Panc1 (cell line): ENCODE measurements around the gene TFF1. TPM values are rescaled to one million over a fixed set of nuclear protein-coding genes. Genes with fewer than 3 reads are reported as not detected.
A peak's percentile ranks its signal among the peaks of the same experiment; 100 is the strongest.

Experiments
- ATAC-seq: fragments of 200-7000 bp; cut with Tn5 transposase; 2 replicates; pipeline ENCODE4 v1.9.1; 2020; ENCODE audit warnings: mild to moderate bottlenecking, moderate library complexity
- BruUV-seq: library from RNA; stranded (reverse); fragments of 400-500 nt; replicated peaks from 2 replicates; lab custom pipeline; 2021; lab: Mats Ljungman, UMichigan
- CTCF ChIA-PET: fragments of 300-600 bp; sonication (Branson Sonifier 250); formaldehyde crosslinking; loops from one replicate; lab custom pipeline; 2022; ENCODE audit warnings: antibody characterized with exemption; lab: Charles Lee
- POLR2A ChIA-PET: fragments of 300-600 bp; sonication (Branson Sonifier 250); formaldehyde crosslinking; loops from one replicate; lab custom pipeline; 2022; ENCODE audit warnings: antibody characterized with exemption; lab: Charles Lee
- DNase-seq: peaks from one replicate; pipeline ENCODE4 v3.0.0-alpha.2; 2010; ENCODE audit warnings: low read depth, low spot score
- H3K27ac ChIP-seq: 2 replicates; pipeline ENCODE4 v1.5.1; 2011; ENCODE audit warnings: mild to moderate bottlenecking, low read length, inconsistent platforms
- H3K27me3 ChIP-seq: fragments of 200-500 bp; sonication (Bioruptor generic); 2 replicates; pipeline ENCODE4 v1.6.0; 2014; ENCODE audit warnings: low read length, inconsistent platforms; ENCODE audit not compliant: control insufficient read depth, insufficient read depth
- H3K36me3 ChIP-seq: fragments of 200-500 bp; sonication (Bioruptor generic); 2 replicates; pipeline ENCODE4 v1.5.1; 2014; ENCODE audit warnings: inconsistent platforms, mild to moderate bottlenecking, low read length, moderate library complexity; ENCODE audit not compliant: control insufficient read depth, insufficient read depth
- H3K4me1 ChIP-seq: 2 replicates; pipeline ENCODE4 v1.5.1; 2011; ENCODE audit warnings: inconsistent platforms, mild to moderate bottlenecking, low read length, moderate library complexity; ENCODE audit not compliant: control insufficient read depth, insufficient read depth
- H3K4me3 ChIP-seq, 2 experiments: 2 replicates each; pipeline ENCODE4 v1.5.1; 2011 to 2012; ENCODE audit warnings: low read depth in 2 of 2, low read length in 2 of 2, mild to moderate bottlenecking in 2 of 2, inconsistent platforms in 1 of 2, moderate library complexity in 1 of 2
- H3K9me3 ChIP-seq: fragments of 200-500 bp; sonication (Bioruptor generic); 2 replicates; pipeline ENCODE4 v1.5.1; 2014; ENCODE audit warnings: low read depth, mild to moderate bottlenecking, inconsistent platforms, low read length, moderate library complexity; ENCODE audit not compliant: control insufficient read depth, insufficient read depth
- POLR2AphosphoS5 ChIP-seq: IDR thresholded peaks from 2 replicates; pipeline ENCODE4 v1.6.1; 2012; ENCODE audit warnings: mild to moderate bottlenecking, low read depth, low read length, moderate library complexity
- REST ChIP-seq, 2 experiments: IDR thresholded peaks; 2 replicates each; pipeline ENCODE4 v1.6.1; 2011 to 2012; ENCODE audit warnings: low read depth in 2 of 2, control low read depth in 1 of 2, low read length in 1 of 2, mild to moderate bottlenecking in 1 of 2, moderate library complexity in 1 of 2; ENCODE audit not compliant: insufficient read depth in 1 of 2
- SIN3A ChIP-seq: IDR thresholded peaks from 2 replicates; pipeline ENCODE4 v1.6.1; 2012; ENCODE audit warnings: low read depth, mild to moderate bottlenecking, low read length, moderate library complexity, borderline replicate concordance; ENCODE audit not compliant: insufficient read depth
- TCF7L2 ChIP-seq: IDR thresholded peaks from 2 replicates; pipeline ENCODE4 v1.6.1; 2011; ENCODE audit warnings: mild to moderate bottlenecking, low read depth, low read length, inconsistent platforms
- in situ Hi-C: cut with HindIII; loops from 2 replicates; pipeline ENCODE4 v1.10.0; 2016; ENCODE audit warnings: low sequenced_read_pairs, low pct_unique_long_range_greater_than_20kb
- intact Hi-C: fragments of 100-400 bp; cut with micrococcal nuclease; formaldehyde crosslinking; loops from one replicate; pipeline ENCODE4 v1.10.0; 2022; ENCODE audit not compliant: unreplicated experiment
- total RNA-seq: library from RNA; stranded (reverse); gene quantifications from one replicate; pipeline ENCODE4 v1.2.1, GENCODE V29; 2021; ENCODE audit not compliant: unreplicated experiment
- TF ChIP-seq, protein P1 (sequence below): fragments of 450-650 bp; IDR thresholded peaks from 2 replicates; pipeline ENCODE4 v1.5.1; 2017; ENCODE audit warnings: mild to moderate bottlenecking

The TFF1 gene
- total RNA-seq, 1 experiment from 2014 or later, result 0.36 TPM

- intact Hi-C loops (no loop called here), in situ Hi-C loops (no loop called here)
- Histone ChIP-seq H3K9me3 (no peaks in the 10 kb centered on the region), H3K27me3 (no peaks in the 10 kb centered on the region), H3K27ac (no peak overlapping the region), H3K36me3 (no peaks in the 10 kb centered on the region), H3K4me1 (no peaks in the 10 kb centered on the region), H3K4me3 (no peak overlapping the region)
- BruUV-seq, result no TSS peak
- ATAC-seq (no peak), DNase-seq (no peak)
- POLR2A ChIA-PET, result no interaction called here
- no peak for TF ChIP-seq REST (IDR thresholded peaks at IDR 0.05; ENCODE audit: insufficient read depth in 1 of 2, low read depth in 2 of 2, low read length in 1 of 2)
- TF ChIP-seq TCF7L2, result no peak
- TF ChIP-seq SIN3A, result no peak
- TF ChIP-seq, protein P1, sequence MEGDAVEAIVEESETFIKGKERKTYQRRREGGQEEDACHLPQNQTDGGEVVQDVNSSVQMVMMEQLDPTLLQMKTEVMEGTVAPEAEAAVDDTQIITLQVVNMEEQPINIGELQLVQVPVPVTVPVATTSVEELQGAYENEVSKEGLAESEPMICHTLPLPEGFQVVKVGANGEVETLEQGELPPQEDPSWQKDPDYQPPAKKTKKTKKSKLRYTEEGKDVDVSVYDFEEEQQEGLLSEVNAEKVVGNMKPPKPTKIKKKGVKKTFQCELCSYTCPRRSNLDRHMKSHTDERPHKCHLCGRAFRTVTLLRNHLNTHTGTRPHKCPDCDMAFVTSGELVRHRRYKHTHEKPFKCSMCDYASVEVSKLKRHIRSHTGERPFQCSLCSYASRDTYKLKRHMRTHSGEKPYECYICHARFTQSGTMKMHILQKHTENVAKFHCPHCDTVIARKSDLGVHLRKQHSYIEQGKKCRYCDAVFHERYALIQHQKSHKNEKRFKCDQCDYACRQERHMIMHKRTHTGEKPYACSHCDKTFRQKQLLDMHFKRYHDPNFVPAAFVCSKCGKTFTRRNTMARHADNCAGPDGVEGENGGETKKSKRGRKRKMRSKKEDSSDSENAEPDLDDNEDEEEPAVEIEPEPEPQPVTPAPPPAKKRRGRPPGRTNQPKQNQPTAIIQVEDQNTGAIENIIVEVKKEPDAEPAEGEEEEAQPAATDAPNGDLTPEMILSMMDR, result no peak
- TF ChIP-seq POLR2AphosphoS5, result no peak
- CTCF ChIA-PET, result interaction anchor here (0.5 kb wide), 1 partner anchor 69 kb away, joined by 10 read pairs; no protein-coding TSS in a partner anchor
These were observed 12.1 kb upstream of the TFF1 start for GRCh38 chr21:42378418-42378817.

DNA sequence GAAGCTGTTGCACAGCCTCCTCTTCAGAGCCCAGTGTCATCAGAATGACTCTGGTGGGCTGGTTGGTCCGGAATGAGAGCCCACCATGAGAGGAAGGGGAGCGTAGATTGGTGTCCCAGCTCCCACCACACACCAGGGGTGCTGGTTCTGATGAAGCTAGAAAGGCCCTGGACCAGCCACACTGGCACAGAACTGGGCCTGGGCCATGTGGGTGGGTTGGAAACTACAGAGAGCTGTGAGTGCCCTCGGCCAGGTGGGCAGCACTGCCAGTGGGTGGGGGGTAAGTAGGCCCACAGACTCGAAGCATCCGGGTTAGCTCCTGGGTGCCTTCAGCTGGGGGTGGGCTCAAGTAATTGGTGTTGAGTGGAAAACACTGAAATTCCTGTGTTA, 11.6 kb upstream of the TFF1 start:
- ATAC-seq (no peak), DNase-seq (no peak)
- Histone ChIP-seq H3K4me3 (no peak overlapping the region), H3K36me3 (no peaks in the 10 kb centered on the region), H3K27me3 (no peaks in the 10 kb centered on the region), H3K9me3 (no peaks in the 10 kb centered on the region), H3K4me1 (no peaks in the 10 kb centered on the region), H3K27ac (no peak overlapping the region)
- POLR2A ChIA-PET, result no interaction called here
- intact Hi-C loops (no loop called here), in situ Hi-C loops (no loop called here)
- TF ChIP-seq POLR2AphosphoS5, result no peak
- no peak for TF ChIP-seq SIN3A
- no peak for TF ChIP-seq TCF7L2
- no TSS peak for BruUV-seq
- CTCF ChIA-PET, result interaction anchor here (0.5 kb wide), 2 partner anchors 51 to 68 kb away, joined by 4 to 10 read pairs; no protein-coding TSS in a partner anchor

DNA sequence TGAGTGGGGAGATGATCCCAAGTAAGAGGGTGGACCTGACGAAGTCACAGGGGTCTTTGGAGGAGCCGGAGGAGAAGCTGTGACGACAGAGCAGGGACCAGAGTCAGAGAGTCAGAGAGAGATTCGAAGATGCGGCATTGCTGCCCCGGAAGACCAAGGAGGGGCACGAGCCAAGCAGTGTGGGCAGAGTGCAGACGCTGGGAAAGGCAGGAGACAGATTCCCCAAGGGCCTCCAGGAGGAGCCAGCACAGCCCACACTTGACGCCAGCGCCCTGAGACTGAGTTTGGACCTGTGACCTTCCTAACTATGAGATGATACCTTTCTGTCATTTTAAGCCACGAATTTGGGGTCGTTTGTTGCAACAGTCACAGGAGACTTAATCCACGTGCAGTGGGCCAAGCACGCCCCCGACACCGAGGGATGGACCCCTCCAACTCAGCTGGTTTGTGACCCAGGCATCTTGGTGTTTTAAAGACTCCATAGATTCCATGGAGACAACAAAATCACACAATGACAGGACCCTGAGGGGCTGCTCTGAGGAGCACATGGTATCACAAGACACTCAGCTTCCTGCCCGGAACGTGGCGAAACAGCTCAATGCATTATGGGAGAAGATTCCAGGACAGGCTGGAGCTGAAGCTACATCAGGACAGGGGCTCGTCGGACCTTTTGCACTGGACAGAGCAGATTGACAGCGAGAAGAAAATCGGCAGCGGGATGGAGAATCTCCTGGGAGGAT, 11.0 kb upstream of the TFF1 start:
- no TSS peak for BruUV-seq
- ATAC-seq (peak; percentile 52; the same call in 1 of the 2 replicates), DNase-seq (no peak)
- Histone ChIP-seq H3K4me1 (no peaks in the 10 kb centered on the region), H3K4me3 (no peak overlapping the region), H3K36me3 (no peaks in the 10 kb centered on the region), H3K27me3 (no peaks in the 10 kb centered on the region), H3K9me3 (no peaks in the 10 kb centered on the region), H3K27ac (no peak overlapping the region)
- TF ChIP-seq SIN3A, result no peak
- no peak for TF ChIP-seq REST (IDR thresholded peaks at IDR 0.05; ENCODE audit: insufficient read depth in 1 of 2, low read depth in 2 of 2, low read length in 1 of 2)
- TF ChIP-seq, protein P1, result no peak
- TF ChIP-seq POLR2AphosphoS5, result no peak
- TF ChIP-seq TCF7L2, result no peak
- POLR2A ChIA-PET, result no interaction called here
- CTCF ChIA-PET, result interaction anchor here (0.5 kb wide), 2 partner anchors 50 to 68 kb away, joined by 4 to 10 read pairs; no protein-coding TSS in a partner anchor
- intact Hi-C loops (no loop called here), in situ Hi-C loops (no loop called here)
